HepG2 (cell line): Measurements from ENCODE around the gene CYP2W1. TPM values are rescaled to one million over a fixed set of nuclear protein-coding genes. Genes with fewer than 3 reads are reported as not detected.

Experiments used
- ATF5 ChIP-seq: sonication (generic); formaldehyde crosslinking; IDR thresholded peaks from 2 replicates; pipeline ENCODE4 v1.4.0; 2020; ENCODE audit warnings: mild to moderate bottlenecking, low read depth, missing genetic modification reagents
- ETV5 ChIP-seq: IDR thresholded peaks from 2 replicates; pipeline ENCODE4 v1.6.1; 2018; ENCODE audit warnings: missing biosample characterization, missing genetic modification reagents, inconsistent platforms, borderline replicate concordance
- PAXIP1 ChIP-seq: sonication (generic); formaldehyde crosslinking; conservative IDR thresholded peaks from 2 replicates; pipeline ENCODE4 v1.4.0; 2020; ENCODE audit warnings: mild to moderate bottlenecking, missing genetic modification reagents, moderate library complexity
- PLSCR1 ChIP-seq: sonication (generic); formaldehyde crosslinking; IDR thresholded peaks from 2 replicates; pipeline ENCODE4 v1.5.0; 2020; ENCODE audit warnings: missing genetic modification reagents, mild to moderate bottlenecking, borderline replicate concordance
- RELA ChIP-seq: sonication (generic); formaldehyde crosslinking; IDR thresholded peaks from 2 replicates; pipeline ENCODE4 v1.4.0; 2020; ENCODE audit warnings: missing genetic modification reagents
- SRF ChIP-seq: IDR thresholded peaks from 2 replicates; pipeline ENCODE4 v1.6.1; 2011; ENCODE audit warnings: mild to moderate bottlenecking, low read depth, low read length, moderate library complexity
- SSRP1 ChIP-seq: IDR thresholded peaks from 2 replicates; pipeline ENCODE4 v1.6.1; 2016; ENCODE audit warnings: control low read depth
- ZBTB43 ChIP-seq: sonication (generic); formaldehyde crosslinking; conservative IDR thresholded peaks from 2 replicates; pipeline ENCODE4 v1.4.0; 2020; ENCODE audit warnings: missing genetic modification reagents
- ZNF234 ChIP-seq: sonication (generic); formaldehyde crosslinking; conservative IDR thresholded peaks from 2 replicates; pipeline ENCODE4 v1.5.1; 2020; ENCODE audit warnings: mild to moderate bottlenecking, missing genetic modification reagents
- ZNF282 ChIP-seq: fragments of 450-650 bp; IDR thresholded peaks from 2 replicates; pipeline ENCODE4 v1.6.1; 2018; ENCODE audit not compliant: partially characterized antibody
- ZNF563 ChIP-seq: sonication (generic); formaldehyde crosslinking; IDR thresholded peaks from 2 replicates; pipeline ENCODE4 v1.8.0; 2022; ENCODE audit warnings: mild to moderate bottlenecking, moderate library complexity, missing genetic modification reagents
- ZNF572 ChIP-seq: sonication (generic); formaldehyde crosslinking; IDR thresholded peaks from 2 replicates; pipeline ENCODE4 v1.5.1; 2020; ENCODE audit warnings: mild to moderate bottlenecking, missing genetic modification reagents
- ZNF788 ChIP-seq: sonication (generic); formaldehyde crosslinking; IDR thresholded peaks from 2 replicates; pipeline ENCODE4 v1.5.0; 2020; ENCODE audit warnings: mild to moderate bottlenecking, missing genetic modification reagents, borderline replicate concordance
- ZSCAN5A ChIP-seq: sonication (generic); formaldehyde crosslinking; IDR thresholded peaks from 2 replicates; pipeline ENCODE4 v1.8.0; 2022; ENCODE audit warnings: mild to moderate bottlenecking, missing genetic modification reagents, borderline replicate concordance
- ZXDC ChIP-seq: sonication (generic); formaldehyde crosslinking; IDR thresholded peaks from 2 replicates; pipeline ENCODE4 v1.5.0; 2020; ENCODE audit warnings: mild to moderate bottlenecking, missing genetic modification reagents
- polyA plus RNA-seq, 8 experiments: library from polyadenylated mRNA; depleted of rRNA in 3 of 8; stranded (reverse) in 7 of 8; unstranded in 1 of 8; fragments of >200 nt; fragmentation: Illumina TruSeq in 4 of 8; extraction: Trizol in 4 of 8; gene quantifications; 2 replicates each; pipeline versions ENCODE4 v1.2.1 to v1.2.3, GENCODE V29; 2011 to 2016; ENCODE audit warnings: low read depth in 4 of 8, missing spikeins in 1 of 8, mixed read lengths in 1 of 8; ENCODE audit not compliant: insufficient read depth in 1 of 8
- total RNA-seq, 5 experiments: library from RNA; depleted of rRNA; stranded (reverse); fragments of >200 nt; fragmentation: Illumina TruSeq; extraction: Trizol; gene quantifications; 2 replicates each; pipeline ENCODE4 v1.2.3, GENCODE V29; 2016; ENCODE audit warnings: low read depth in 1 of 5

Gene CYP2W1
- total and polyA plus RNA-seq, 2 of the 13 experiments (the other 11 are each of a cell fraction or from before 2014, with no cell fraction given): 19.5 to 31.7 TPM

- TF ChIP-seq ZNF234 (CRISPR knock-in tag) (no peak), ZNF788 (CRISPR knock-in tag) (no peak), SRF (no peak), ETV5 (CRISPR knock-in tag) (no peak; the same call in 1 of the 2 replicates), ZNF563 (no peak; the same call in 1 of the 2 replicates), ZNF282 (no peak), ZNF572 (no peak), PLSCR1 (CRISPR knock-in tag) (no peak), SSRP1 (CRISPR knock-in tag) (no peak), ZXDC (CRISPR knock-in tag) (no peak), ZBTB43 (CRISPR knock-in tag) (no peak), ZSCAN5A (CRISPR knock-in tag) (no peak), ATF5 (CRISPR knock-in tag) (no peak), PAXIP1 (CRISPR knock-in tag) (peak; percentile 20; the same call in 1 of the 2 replicates), RELA (CRISPR knock-in tag) (no peak)
Observed at GRCh38 chr7:975702-976473, 7.1 kb upstream of the CYP2W1 start (continued).
